NCI-H2081 treated with DMSO at 0.1 percent for 48 hours (cell line): Measurements from ENCODE around the gene ARL13A.
"Not testable (repeated sequence)": the region's sequence is repeated elsewhere in the genome, so short reads cannot be mapped to it uniquely, and the experiment has no call there.

Source experiments
- DNase-seq: peaks from one replicate; lab custom pipeline; 2025; lab: John Stamatoyannopoulos, UW

ARL13A gene

GRCh38 chrX:100990139-100990538 is 20.6 kb downstream of the ARL13A start:
- no peak for DNase-seq

- DNase-seq, result no peak
Measured at GRCh38 chrX:100994352-100995281, 25.1 kb downstream of the ARL13A start.

DNA sequence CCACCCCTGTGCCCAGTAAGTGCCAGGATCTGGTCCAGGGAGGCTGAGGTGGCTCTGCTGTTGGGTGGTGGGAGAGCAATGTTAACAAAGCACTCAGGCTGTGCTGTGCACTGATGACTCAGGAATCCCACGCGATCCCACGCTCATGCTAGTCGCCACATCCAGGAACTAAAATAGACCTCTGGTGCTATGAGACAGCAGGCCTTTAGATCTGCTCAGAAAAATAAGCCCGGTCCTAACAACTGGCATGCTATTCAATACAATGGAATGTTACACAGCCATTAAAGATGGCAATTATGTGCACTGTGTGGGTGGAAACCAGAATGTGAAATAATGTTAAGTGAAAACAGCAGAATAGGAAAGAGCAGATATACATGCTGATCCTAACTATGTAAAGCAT is 26.0 kb downstream of the ARL13A start:
- DNase-seq, result no peak

- no peak for DNase-seq
Measured at GRCh38 chrX:100999451-100999850, 29.9 kb downstream of the ARL13A start.

DNA sequence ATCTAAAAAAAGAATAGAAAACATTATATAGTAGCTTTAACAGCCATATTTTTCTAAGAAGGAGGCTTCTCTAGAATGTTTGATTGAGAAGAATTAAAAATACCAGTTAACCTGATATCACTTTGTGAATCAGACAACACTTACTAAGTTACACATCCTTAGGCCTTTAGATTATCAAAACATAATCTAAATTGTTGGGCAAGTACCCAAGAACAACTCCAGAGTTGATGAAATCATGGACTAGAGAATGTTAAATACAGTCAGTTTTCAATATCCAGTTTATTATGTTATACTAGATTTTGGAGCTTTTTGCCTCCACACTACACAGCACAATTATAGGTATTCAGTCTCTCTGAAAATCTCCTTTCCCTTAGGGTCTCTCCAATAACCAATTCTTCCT is 39.6 kb downstream of the ARL13A start:
- DNase-seq, result no peak

DNA sequence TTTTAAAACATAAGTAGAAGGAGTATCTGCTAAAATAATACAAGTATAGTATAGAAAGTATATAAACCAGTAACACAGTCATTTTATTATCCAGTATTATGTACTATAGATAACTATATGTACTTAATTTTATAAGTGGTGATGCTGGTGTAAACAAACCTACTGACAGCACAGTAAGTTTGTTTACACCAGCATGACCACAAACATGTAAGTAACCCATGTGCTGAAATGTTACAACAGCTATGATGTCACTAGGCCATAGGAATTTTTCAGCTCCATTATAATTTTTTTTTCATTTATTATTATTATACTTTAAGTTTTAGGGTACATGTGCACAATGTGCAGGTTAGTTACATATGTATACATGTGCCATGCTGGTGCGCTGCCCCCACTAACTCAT is 42.5 kb downstream of the ARL13A start:
- DNase-seq, result not testable (repeated sequence)

- DNase-seq, result no peak
Measured at GRCh38 chrX:101022020-101022419, 52.5 kb downstream of the ARL13A start.

- no peak for DNase-seq
Measured at GRCh38 chrX:101025126-101025525, 55.6 kb downstream of the ARL13A start.

- DNase-seq, result no peak
Measured at GRCh38 chrX:101028562-101028961, 59.1 kb downstream of the ARL13A start.

- DNase-seq, result no peak
Measured at GRCh38 chrX:101029665-101030064, 60.2 kb downstream of the ARL13A start.

DNA sequence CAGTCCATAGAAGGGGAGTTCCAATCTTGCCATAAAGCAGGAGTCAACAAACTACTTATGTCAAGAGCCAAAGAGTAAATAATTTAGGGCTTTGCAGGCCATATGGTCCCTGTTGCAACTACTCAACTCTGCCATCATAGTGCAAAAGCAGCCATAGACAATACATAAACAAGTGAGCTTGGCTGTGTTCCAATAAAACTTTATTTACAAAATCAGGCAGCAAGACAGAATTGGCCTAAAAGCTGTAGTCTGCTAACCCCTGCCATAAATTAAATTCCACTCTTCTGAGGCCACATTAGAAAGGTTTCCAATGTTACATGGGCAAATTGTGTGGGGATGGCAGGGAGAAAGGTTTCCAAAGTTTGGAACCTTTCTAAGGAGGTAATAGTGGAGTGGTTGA is 67.7 kb downstream of the ARL13A start:
- no peak for DNase-seq

GRCh38 chrX:101040197-101040596 is 70.7 kb downstream of the ARL13A start:
- no peak for DNase-seq
